ENCODE results near the gene G3BP2.
"Not testable (repeated sequence)": the region's sequence is repeated elsewhere in the genome, so short reads cannot be mapped to it uniquely, and the experiment has no call there.

Gene G3BP2

DNA sequence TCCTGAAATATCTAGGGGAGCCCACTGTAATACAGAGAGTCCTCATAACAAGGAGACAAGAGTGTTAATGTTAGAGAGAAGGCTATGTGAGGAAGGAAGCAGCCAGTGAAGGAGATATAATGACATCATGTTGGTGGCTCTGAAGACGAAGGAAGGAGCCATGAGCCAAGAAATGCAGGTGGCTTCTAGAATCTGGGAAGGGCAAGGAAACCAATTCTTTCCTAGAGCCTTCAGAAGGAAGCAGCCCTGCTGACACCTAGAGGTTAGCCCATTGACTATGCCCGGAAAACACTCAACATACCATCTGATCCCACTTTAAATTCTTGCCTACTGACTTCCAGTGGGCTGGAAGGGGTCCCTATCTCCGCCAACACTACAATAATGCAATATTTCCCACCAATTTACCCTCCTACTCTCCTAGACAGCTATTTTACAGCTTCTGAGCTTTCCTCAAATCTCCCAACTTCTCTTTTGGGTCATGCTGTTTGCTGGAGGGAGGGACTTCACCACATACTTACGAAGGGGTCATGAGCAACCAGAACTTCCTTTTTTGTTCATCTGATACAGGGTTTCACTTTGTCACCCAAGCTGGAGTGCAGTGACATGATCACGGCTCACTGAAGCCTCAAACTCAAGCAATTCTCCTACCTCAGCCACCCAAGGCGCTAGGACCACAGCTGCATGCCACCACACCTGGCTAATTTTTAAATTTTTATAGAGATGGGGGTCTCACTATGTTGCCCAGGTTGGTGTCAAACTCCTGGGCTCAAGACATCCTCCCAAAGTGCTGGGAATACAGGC is 25.2 kb upstream of the G3BP2 start:
- no peak overlapping the region for H3K27ac ChIP-seq
- TF ChIP-seq, protein P1, sequence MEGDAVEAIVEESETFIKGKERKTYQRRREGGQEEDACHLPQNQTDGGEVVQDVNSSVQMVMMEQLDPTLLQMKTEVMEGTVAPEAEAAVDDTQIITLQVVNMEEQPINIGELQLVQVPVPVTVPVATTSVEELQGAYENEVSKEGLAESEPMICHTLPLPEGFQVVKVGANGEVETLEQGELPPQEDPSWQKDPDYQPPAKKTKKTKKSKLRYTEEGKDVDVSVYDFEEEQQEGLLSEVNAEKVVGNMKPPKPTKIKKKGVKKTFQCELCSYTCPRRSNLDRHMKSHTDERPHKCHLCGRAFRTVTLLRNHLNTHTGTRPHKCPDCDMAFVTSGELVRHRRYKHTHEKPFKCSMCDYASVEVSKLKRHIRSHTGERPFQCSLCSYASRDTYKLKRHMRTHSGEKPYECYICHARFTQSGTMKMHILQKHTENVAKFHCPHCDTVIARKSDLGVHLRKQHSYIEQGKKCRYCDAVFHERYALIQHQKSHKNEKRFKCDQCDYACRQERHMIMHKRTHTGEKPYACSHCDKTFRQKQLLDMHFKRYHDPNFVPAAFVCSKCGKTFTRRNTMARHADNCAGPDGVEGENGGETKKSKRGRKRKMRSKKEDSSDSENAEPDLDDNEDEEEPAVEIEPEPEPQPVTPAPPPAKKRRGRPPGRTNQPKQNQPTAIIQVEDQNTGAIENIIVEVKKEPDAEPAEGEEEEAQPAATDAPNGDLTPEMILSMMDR (conservative IDR thresholded peaks at IDR 0.05) = no peak

DNA sequence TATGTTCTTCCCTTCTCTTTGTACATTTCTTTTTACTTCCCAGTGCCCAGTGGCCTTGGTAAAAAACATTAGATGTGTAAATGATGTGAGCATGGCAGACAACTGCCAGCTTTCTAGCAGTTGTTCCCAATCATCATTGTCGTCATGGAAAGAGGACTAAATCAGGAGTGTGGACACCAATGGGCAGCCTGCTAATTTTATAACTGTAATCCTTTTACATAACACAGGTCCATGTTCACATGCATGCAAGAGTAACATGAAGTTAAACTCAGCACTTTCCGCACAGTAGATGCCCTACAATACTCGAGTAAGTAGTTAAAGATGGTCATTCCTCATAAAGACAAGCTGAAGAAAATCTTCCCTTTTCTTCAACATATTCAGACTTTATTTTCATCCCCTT is 23.4 kb upstream of the G3BP2 start:
- peak overlapping the region; percentile 20; the same call in 1 of the 2 replicates for H3K27ac ChIP-seq
- TF ChIP-seq, protein P1 (conservative IDR thresholded peaks at IDR 0.05) = no peak

DNA sequence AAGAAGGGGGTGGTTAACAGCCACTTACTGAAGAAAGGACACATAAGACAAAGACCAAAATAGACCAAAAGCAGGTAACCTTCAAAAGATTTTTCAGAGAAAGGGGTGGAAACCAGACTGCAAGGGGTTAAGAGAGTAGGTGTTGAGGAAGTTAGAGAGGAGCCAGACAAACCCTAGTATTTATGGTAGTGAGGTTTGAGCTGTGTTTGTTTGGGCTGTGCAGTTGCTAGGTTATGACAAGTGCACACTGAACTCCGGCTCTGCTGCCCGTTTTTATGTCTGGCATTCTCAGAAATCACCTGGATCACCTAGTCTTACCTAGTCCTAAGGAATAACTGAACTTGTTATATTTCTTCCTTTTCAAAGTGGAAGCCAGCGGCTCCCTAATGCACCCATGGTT is 22.9 kb upstream of the G3BP2 start:
- TF ChIP-seq, protein P1 (conservative IDR thresholded peaks at IDR 0.05) = no peak
- peak overlapping the region; percentile 20; the same call in 1 of the 2 replicates for H3K27ac ChIP-seq

DNA sequence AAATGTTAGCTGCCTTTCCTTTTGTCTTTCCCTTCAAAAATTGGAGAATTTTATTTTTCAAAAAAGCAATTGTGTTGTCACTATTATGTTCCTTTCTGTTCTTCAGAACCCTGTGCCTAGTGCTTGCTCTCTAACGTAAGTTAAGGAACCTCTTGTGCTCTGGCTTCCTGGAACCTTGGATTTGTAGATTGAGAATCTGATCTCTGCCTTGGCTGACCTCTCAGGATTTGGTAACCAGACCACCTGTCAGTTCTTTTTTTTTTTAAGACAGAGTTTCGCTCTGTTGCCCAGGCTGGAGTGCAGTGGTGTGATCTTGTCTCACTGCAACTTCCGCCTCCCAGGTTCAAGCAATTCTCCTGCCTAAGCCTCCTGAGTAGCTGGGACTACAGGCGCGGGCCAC is 18.9 kb upstream of the G3BP2 start:
- not testable (repeated sequence) for H3K27ac ChIP-seq

DNA sequence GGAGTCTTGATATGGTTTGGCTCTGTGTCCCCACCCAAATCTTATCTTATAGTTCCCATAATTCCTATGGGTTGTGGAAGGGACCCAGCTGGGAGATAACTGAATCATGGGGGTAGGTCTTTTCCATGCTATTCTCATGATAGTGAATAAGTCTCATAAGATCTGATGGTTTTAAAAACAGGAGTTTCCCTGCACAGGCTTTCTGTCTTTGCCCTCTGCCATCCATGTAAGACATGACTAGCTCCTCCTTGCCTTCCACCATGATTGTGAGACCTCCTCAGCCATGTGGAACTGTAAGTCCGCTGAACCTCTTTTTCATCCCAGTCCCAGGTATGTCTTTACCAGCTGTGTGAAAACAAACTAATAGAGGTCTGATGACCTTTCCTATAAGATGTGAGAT is 13.9 kb upstream of the G3BP2 start:
- H3K27ac ChIP-seq = not testable (repeated sequence)

DNA sequence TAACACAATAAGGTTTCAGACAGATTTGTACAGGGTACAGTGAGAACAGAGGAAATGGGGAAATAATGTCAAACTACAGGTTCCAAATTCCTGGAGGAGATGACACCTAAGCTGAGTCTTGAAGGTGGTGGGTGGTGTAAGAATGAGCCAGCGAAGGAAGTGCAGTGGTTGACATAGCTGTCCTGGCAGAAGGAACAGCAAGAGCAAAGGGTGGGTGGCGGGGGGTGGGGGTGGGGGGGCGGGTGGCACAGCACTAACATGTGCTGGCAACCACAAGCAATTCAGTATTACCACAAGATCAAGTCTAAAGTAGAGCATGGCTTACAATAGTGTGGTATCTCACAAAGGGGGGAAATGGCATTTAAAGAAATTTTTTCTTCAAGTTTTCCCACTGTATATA is 13.1 kb upstream of the G3BP2 start:
- TF ChIP-seq, protein P1 (conservative IDR thresholded peaks at IDR 0.05) = no peak
- no peak overlapping the region for H3K27ac ChIP-seq

DNA sequence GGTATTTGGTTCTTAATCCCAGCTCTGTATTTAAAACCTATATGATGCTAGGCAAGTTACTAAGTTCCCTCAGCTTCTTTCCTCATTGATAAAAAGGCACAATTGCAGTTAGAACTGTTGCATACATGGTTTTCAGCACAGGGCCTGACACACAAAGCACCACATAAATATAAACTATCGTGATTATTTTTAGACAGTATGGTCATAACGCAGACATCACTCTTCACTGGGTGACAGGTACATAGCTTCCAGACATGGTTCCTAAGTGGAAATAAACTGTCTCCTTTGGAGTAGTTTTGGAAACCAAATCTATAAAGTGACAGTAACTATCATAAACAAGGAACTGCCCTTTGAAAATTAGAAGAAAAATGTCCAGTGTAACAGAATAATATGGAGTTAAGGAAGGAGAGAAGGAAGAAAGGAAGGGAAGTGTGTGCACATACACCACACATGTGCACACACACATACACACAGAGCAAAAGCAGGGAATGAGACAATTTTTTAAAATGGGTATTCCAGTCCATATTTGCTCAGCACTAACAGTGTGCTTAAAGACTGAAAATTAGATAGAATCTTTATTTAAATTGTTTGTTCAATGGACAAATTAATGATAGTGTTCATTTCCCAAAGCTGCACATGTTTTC is 12.5 kb upstream of the G3BP2 start:
- H3K27ac ChIP-seq = no peak overlapping the region
- TF ChIP-seq, protein P1 (conservative IDR thresholded peaks at IDR 0.05) = no peak

DNA sequence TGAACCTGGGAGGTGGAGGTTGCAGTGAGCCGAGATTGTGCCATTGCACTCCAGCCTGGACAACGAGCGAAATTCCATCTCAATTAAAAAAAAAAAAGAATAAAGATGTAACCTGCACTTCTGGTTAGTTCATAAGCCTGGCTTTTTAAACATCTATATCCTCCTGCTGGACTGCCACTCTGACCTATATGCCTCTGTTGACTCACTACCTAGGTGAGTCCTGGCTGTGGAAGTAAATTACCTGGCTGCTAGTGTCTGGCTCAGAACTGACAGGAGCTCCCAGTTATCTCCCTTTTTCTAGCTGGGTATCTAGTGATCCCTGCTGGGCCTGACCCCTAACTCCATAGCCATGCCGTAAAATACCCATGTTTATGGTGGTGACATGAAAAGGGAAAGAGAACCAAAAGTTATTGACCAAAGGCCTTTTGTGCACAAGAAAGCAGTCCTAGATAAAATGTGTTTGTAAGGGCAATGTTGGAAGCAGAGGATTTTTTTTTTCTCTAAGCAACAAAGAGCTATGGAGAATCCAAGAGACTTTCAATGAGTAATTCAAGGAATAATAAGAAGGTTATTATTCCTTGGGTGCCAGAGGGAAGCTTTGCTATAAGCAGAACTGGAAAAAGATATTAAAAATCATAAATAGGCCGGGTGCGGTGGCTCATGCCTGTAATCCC is 10.4 kb upstream of the G3BP2 start:
- TF ChIP-seq, protein P1 (conservative IDR thresholded peaks at IDR 0.05) = no peak
- no peak overlapping the region for H3K27ac ChIP-seq

Data from VCaP (cell line).